Germinal center (tissue), 1 donor: ENCODE results near the gene KANSL1.
A peak's percentile ranks its signal among the peaks of the same experiment; 100 is the strongest.
"Not testable (repeated sequence)": the region's sequence is repeated elsewhere in the genome, so short reads cannot be mapped to it uniquely, and the experiment has no call there.

ENCODE experiments used
- DNase-seq: peaks from one replicate; pipeline ENCODE4 v3.0.0; 2012; ENCODE audit warnings: mixed read lengths, low spot score

The KANSL1 gene

GRCh38 chr17:46192189-46192438 lies 1.1 kb downstream of the KANSL1 start:
- DNase-seq: no peak

GRCh38 chr17:46191322-46192188 lies 1.7 kb downstream of the KANSL1 start:
- DNase-seq: peak; percentile 65

- no peak for DNase-seq
Measured at GRCh38 chr17:46190763-46191162, 2.5 kb downstream of the KANSL1 start.

- peak; percentile 28 for DNase-seq
Measured at GRCh38 chr17:46186827-46187235, 6.4 kb downstream of the KANSL1 start.

- DNase-seq: no peak
Measured at GRCh38 chr17:46184696-46185095, 8.5 kb downstream of the KANSL1 start.

- DNase-seq: not testable (repeated sequence)
Measured at GRCh38 chr17:46183383-46183782, 9.8 kb downstream of the KANSL1 start.

- no peak for DNase-seq
Measured at GRCh38 chr17:46182961-46183360, 10.3 kb downstream of the KANSL1 start.

GRCh38 chr17:46181940-46182339 lies 11.3 kb downstream of the KANSL1 start:
- DNase-seq: no peak

GRCh38 chr17:46181316-46181715 lies 11.9 kb downstream of the KANSL1 start:
- DNase-seq: not testable (repeated sequence)

- no peak for DNase-seq
Measured at GRCh38 chr17:46180892-46181274, 12.3 kb downstream of the KANSL1 start.

- DNase-seq: not testable (repeated sequence)
Measured at GRCh38 chr17:46180185-46180891, 12.9 kb downstream of the KANSL1 start.

GRCh38 chr17:46179375-46179999 lies 13.7 kb downstream of the KANSL1 start:
- no peak for DNase-seq

GRCh38 chr17:46178550-46179214 lies 14.5 kb downstream of the KANSL1 start:
- DNase-seq: no peak

GRCh38 chr17:46176975-46177374 lies 16.3 kb downstream of the KANSL1 start:
- no peak for DNase-seq

- no peak for DNase-seq
Measured at GRCh38 chr17:46175891-46176290, 17.3 kb downstream of the KANSL1 start.

GRCh38 chr17:46173153-46173552 lies 20.1 kb downstream of the KANSL1 start:
- no peak for DNase-seq

- DNase-seq: no peak
Measured at GRCh38 chr17:46171939-46172338, 21.3 kb downstream of the KANSL1 start.

- no peak for DNase-seq
Measured at GRCh38 chr17:46170639-46171429, 22.4 kb downstream of the KANSL1 start.

GRCh38 chr17:46169913-46170638 lies 23.2 kb downstream of the KANSL1 start:
- DNase-seq: no peak

- no peak for DNase-seq
Measured at GRCh38 chr17:46167826-46168569, 25.2 kb downstream of the KANSL1 start.
